ENCODE data around the gene SLC1A5.

DNA sequence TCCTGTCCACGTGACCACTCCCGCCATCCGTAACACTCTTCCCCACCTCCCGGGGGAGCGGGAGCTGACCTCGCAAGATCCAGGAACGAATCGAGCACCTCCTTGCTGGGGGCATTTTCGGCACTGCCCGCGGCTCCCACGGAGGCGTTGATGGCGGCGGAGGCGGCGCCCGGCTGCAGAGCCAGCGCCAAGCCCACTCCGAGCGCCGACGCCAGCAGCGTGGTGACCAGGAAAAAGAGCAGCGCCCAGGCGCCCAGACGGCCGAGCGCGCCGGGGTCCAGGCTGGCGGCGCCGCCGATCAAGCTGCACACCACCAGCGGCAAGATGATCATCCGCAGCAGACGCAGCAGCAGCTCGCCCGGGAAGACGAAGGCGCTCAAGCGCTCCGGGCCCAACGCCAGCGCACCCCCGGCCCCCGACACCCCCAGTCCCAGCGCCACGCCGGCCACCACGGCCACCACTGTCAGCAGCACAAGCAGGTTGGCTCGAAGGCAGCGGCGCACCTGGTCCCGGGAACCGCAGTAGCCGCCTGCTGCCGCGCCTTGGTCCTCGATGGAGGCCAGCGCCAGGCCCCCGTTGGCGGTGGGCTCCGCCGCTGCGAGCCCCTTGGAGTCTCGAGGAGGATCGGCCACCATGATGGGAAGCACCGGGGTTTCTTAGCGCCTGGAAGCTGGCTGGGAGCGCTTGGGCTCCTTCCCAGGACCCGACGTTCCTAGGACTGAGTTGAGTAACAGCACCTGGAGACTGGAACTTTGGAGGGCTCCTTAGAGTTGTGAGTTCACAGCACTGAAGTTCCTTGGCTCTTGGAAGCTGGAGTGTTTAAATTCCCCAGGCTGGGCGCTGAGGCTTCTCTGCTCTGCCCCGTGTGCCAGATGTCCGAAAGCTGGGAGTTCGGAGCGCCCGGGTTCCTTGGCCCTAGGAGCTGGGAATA lies 798 bp downstream of the SLC1A5 start:
- TF ChIP-seq, protein P1, sequence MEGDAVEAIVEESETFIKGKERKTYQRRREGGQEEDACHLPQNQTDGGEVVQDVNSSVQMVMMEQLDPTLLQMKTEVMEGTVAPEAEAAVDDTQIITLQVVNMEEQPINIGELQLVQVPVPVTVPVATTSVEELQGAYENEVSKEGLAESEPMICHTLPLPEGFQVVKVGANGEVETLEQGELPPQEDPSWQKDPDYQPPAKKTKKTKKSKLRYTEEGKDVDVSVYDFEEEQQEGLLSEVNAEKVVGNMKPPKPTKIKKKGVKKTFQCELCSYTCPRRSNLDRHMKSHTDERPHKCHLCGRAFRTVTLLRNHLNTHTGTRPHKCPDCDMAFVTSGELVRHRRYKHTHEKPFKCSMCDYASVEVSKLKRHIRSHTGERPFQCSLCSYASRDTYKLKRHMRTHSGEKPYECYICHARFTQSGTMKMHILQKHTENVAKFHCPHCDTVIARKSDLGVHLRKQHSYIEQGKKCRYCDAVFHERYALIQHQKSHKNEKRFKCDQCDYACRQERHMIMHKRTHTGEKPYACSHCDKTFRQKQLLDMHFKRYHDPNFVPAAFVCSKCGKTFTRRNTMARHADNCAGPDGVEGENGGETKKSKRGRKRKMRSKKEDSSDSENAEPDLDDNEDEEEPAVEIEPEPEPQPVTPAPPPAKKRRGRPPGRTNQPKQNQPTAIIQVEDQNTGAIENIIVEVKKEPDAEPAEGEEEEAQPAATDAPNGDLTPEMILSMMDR (IDR thresholded peaks at IDR 0.05), result no peak
- no peak for TF ChIP-seq POLR2A (IDR thresholded peaks at IDR 0.05)
